ENCODE measurements around the gene PANX1. TPM values are rescaled to one million over a fixed set of nuclear protein-coding genes. Genes with fewer than 3 reads are reported as not detected.
"Not testable (repeated sequence)": the region's sequence is repeated elsewhere in the genome, so short reads cannot be mapped to it uniquely, and the experiment has no call there.

The PANX1 gene
- total and polyA plus RNA-seq, 2 donors = 13.2 to 30.7 TPM

- 73% methylated on average over 2 of the region's 2 CpGs for WGBS
- peaks cover 6% of the 10 kb centered on the region for H3K4me1 ChIP-seq (ENCODE audit: insufficient read depth)
- no peak for DNase-seq (ENCODE audit: extremely low spot score)
- H3K4me3 ChIP-seq (ENCODE audit: low read depth, low read length) = no peak overlapping the region
- H3K36me3 ChIP-seq (ENCODE audit: insufficient read depth) = no peaks in the 10 kb centered on the region
- no peak overlapping the region for H3K27ac ChIP-seq (ENCODE audit: low read depth)
Measured at GRCh38 chr11:94148189-94148588, 19.5 kb downstream of the PANX1 start.

- no peak overlapping the region for H3K4me3 ChIP-seq (ENCODE audit: low read depth, low read length)
- 40% methylated on average over 3 of the region's 3 CpGs for WGBS
- no peaks in the 10 kb centered on the region for H3K36me3 ChIP-seq (ENCODE audit: insufficient read depth)
- no peak overlapping the region for H3K27ac ChIP-seq (ENCODE audit: low read depth)
- H3K4me1 ChIP-seq (ENCODE audit: insufficient read depth) = peaks cover 5% of the 10 kb centered on the region
- DNase-seq (ENCODE audit: extremely low spot score) = no peak
Measured at GRCh38 chr11:94149431-94150017, 20.9 kb downstream of the PANX1 start.

- Histone ChIP-seq H3K27ac (ENCODE audit: low read depth) (no peak overlapping the region), H3K36me3 (ENCODE audit: insufficient read depth) (no peaks in the 10 kb centered on the region), H3K4me1 (ENCODE audit: insufficient read depth) (peaks cover 5% of the 10 kb centered on the region), H3K4me3 (ENCODE audit: low read depth, low read length) (no peak overlapping the region)
- WGBS = 86% methylated on average over 3 of the region's 3 CpGs
- no peak for DNase-seq (ENCODE audit: extremely low spot score)
Measured at GRCh38 chr11:94150056-94150455, 21.4 kb downstream of the PANX1 start.

- Histone ChIP-seq H3K4me1 (ENCODE audit: insufficient read depth) (peaks cover 5% of the 10 kb centered on the region), H3K27ac (ENCODE audit: low read depth) (no peak overlapping the region), H3K4me3 (ENCODE audit: low read depth, low read length) (no peak overlapping the region), H3K36me3 (ENCODE audit: insufficient read depth) (no peaks in the 10 kb centered on the region)
- DNase-seq (ENCODE audit: extremely low spot score) = no peak
- 85% methylated on average over 4 of the region's 4 CpGs for WGBS
Measured at GRCh38 chr11:94150704-94151685, 22.4 kb downstream of the PANX1 start.

GRCh38 chr11:94151903-94152677, 23.4 kb downstream of the PANX1 start:
- Histone ChIP-seq H3K4me1 (ENCODE audit: insufficient read depth) (peaks cover 5% of the 10 kb centered on the region), H3K27ac (ENCODE audit: low read depth) (no peak overlapping the region), H3K4me3 (ENCODE audit: low read depth, low read length) (no peak overlapping the region), H3K36me3 (ENCODE audit: insufficient read depth) (no peaks in the 10 kb centered on the region)
- 85% methylated on average over 6 of the region's 6 CpGs for WGBS
- no peak for DNase-seq (ENCODE audit: extremely low spot score)

GRCh38 chr11:94152678-94153065, 24.0 kb downstream of the PANX1 start:
- DNase-seq (ENCODE audit: extremely low spot score) = no peak
- Histone ChIP-seq H3K4me3 (ENCODE audit: low read depth, low read length) (no peak overlapping the region), H3K36me3 (ENCODE audit: insufficient read depth) (no peaks in the 10 kb centered on the region), H3K4me1 (ENCODE audit: insufficient read depth) (peaks cover 5% of the 10 kb centered on the region), H3K27ac (ENCODE audit: low read depth) (no peak overlapping the region)
- WGBS = 85% methylated on average over 6 of the region's 6 CpGs

- no peak for DNase-seq (ENCODE audit: extremely low spot score)
- Histone ChIP-seq H3K4me1 (ENCODE audit: insufficient read depth) (peaks cover 5% of the 10 kb centered on the region), H3K27ac (ENCODE audit: low read depth) (no peak overlapping the region), H3K4me3 (ENCODE audit: low read depth, low read length) (no peak overlapping the region), H3K36me3 (ENCODE audit: insufficient read depth) (no peaks in the 10 kb centered on the region)
- 75% methylated on average over 3 of the region's 3 CpGs for WGBS
Measured at GRCh38 chr11:94153320-94153719, 24.7 kb downstream of the PANX1 start.

- Histone ChIP-seq H3K4me1 (ENCODE audit: insufficient read depth) (peaks cover 5% of the 10 kb centered on the region), H3K36me3 (ENCODE audit: insufficient read depth) (no peaks in the 10 kb centered on the region), H3K27ac (ENCODE audit: low read depth) (no peak overlapping the region), H3K4me3 (ENCODE audit: low read depth, low read length) (no peak overlapping the region)
- no peak for DNase-seq (ENCODE audit: extremely low spot score)
- 73% methylated on average over 3 of the region's 3 CpGs for WGBS
Measured at GRCh38 chr11:94154095-94154856, 25.6 kb downstream of the PANX1 start.

- not testable (repeated sequence) for H3K4me3 ChIP-seq (ENCODE audit: low read depth, low read length); H3K36me3 ChIP-seq (ENCODE audit: insufficient read depth); H3K27ac ChIP-seq (ENCODE audit: low read depth); DNase-seq (ENCODE audit: extremely low spot score); H3K4me1 ChIP-seq (ENCODE audit: insufficient read depth)
- WGBS = 89% methylated on average over 3 of the region's 3 CpGs
Measured at GRCh38 chr11:94157339-94157738, 28.7 kb downstream of the PANX1 start.

- Histone ChIP-seq H3K4me1 (ENCODE audit: insufficient read depth) (no peaks in the 10 kb centered on the region), H3K4me3 (ENCODE audit: low read depth, low read length) (no peak overlapping the region), H3K27ac (ENCODE audit: low read depth) (no peak overlapping the region), H3K36me3 (ENCODE audit: insufficient read depth) (no peaks in the 10 kb centered on the region)
- WGBS = 96% methylated on average over 1 of the region's 1 CpG
- DNase-seq (ENCODE audit: extremely low spot score) = no peak
Measured at GRCh38 chr11:94168882-94169281, 40.2 kb downstream of the PANX1 start.

- no peak for DNase-seq (ENCODE audit: extremely low spot score)
- 89% methylated on average over 4 of the region's 4 CpGs for WGBS
- no peak overlapping the region for H3K4me3 ChIP-seq (ENCODE audit: low read depth, low read length)
- H3K27ac ChIP-seq (ENCODE audit: low read depth) = no peak overlapping the region
- no peaks in the 10 kb centered on the region for H3K4me1 ChIP-seq (ENCODE audit: insufficient read depth)
- H3K36me3 ChIP-seq (ENCODE audit: insufficient read depth) = no peaks in the 10 kb centered on the region
Measured at GRCh38 chr11:94169516-94169915, 40.9 kb downstream of the PANX1 start.

- Histone ChIP-seq H3K36me3 (ENCODE audit: insufficient read depth) (no peaks in the 10 kb centered on the region), H3K4me1 (ENCODE audit: insufficient read depth) (no peaks in the 10 kb centered on the region), H3K4me3 (ENCODE audit: low read depth, low read length) (no peak overlapping the region), H3K27ac (ENCODE audit: low read depth) (no peak overlapping the region)
- DNase-seq (ENCODE audit: extremely low spot score) = no peak
- WGBS = 80% methylated on average over 8 of the region's 8 CpGs
Measured at GRCh38 chr11:94169930-94170545, 41.4 kb downstream of the PANX1 start.

- H3K36me3 ChIP-seq (ENCODE audit: insufficient read depth) = no peaks in the 10 kb centered on the region
- H3K27ac ChIP-seq (ENCODE audit: low read depth) = no peak overlapping the region
- no peak for DNase-seq (ENCODE audit: extremely low spot score)
- no peak overlapping the region for H3K4me3 ChIP-seq (ENCODE audit: low read depth, low read length)
- no peaks in the 10 kb centered on the region for H3K4me1 ChIP-seq (ENCODE audit: insufficient read depth)
Measured at GRCh38 chr11:94170953-94171352, 42.3 kb downstream of the PANX1 start.

All from urinary bladder (tissue), 4 donors.